Measurements from ENCODE around the gene FAM240A.

DNA sequence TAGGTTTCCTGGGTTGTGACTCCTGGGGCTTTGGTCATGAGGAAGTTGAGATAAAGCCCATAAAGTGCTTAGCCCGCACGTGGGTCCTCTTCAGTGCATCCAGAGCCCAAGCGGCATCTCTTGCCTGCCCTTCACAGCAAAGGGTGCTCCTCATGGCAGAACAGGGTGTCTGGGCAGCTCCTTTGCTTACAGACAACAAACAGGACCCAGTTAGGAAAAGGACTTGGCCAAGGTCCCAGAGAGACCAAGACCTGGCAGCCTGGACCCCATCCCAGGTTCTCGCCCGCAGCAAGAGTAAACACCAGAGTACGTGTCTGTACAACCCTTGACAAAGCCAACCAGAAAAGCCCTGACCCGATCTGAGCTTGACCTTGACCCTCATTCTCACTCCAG is 54.1 kb downstream of the FAM240A start:
- TF ChIP-seq, protein P1, sequence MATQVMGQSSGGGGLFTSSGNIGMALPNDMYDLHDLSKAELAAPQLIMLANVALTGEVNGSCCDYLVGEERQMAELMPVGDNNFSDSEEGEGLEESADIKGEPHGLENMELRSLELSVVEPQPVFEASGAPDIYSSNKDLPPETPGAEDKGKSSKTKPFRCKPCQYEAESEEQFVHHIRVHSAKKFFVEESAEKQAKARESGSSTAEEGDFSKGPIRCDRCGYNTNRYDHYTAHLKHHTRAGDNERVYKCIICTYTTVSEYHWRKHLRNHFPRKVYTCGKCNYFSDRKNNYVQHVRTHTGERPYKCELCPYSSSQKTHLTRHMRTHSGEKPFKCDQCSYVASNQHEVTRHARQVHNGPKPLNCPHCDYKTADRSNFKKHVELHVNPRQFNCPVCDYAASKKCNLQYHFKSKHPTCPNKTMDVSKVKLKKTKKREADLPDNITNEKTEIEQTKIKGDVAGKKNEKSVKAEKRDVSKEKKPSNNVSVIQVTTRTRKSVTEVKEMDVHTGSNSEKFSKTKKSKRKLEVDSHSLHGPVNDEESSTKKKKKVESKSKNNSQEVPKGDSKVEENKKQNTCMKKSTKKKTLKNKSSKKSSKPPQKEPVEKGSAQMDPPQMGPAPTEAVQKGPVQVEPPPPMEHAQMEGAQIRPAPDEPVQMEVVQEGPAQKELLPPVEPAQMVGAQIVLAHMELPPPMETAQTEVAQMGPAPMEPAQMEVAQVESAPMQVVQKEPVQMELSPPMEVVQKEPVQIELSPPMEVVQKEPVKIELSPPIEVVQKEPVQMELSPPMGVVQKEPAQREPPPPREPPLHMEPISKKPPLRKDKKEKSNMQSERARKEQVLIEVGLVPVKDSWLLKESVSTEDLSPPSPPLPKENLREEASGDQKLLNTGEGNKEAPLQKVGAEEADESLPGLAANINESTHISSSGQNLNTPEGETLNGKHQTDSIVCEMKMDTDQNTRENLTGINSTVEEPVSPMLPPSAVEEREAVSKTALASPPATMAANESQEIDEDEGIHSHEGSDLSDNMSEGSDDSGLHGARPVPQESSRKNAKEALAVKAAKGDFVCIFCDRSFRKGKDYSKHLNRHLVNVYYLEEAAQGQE (IDR thresholded peaks at IDR 0.05) = no peak
- no peak for TF ChIP-seq CTCF (IDR thresholded peaks at IDR 0.05; ENCODE audit: low read depth, low read length, missing input control)
- TF ChIP-seq ZBTB33 (IDR thresholded peaks at IDR 0.05) = no peak
